Measurements from ENCODE around the gene PTPRG.

The PTPRG gene

GRCh38 chr3:62225051-62225450 is 663.7 kb downstream of the PTPRG start:
- no peak for DNase-seq

GRCh38 chr3:62226601-62227339 is 665.4 kb downstream of the PTPRG start:
- no peak for DNase-seq

- DNase-seq: no peak
Observed at GRCh38 chr3:62228467-62228866, 667.1 kb downstream of the PTPRG start.

GRCh38 chr3:62229211-62229610 is 667.8 kb downstream of the PTPRG start:
- DNase-seq: no peak

- DNase-seq: no peak
Observed at GRCh38 chr3:62229908-62230307, 668.5 kb downstream of the PTPRG start.

- no peak for DNase-seq
Observed at GRCh38 chr3:62233065-62233464, 671.7 kb downstream of the PTPRG start.

GRCh38 chr3:62236016-62236415 is 674.6 kb downstream of the PTPRG start:
- no peak for DNase-seq

GRCh38 chr3:62237286-62237948 is 676.0 kb downstream of the PTPRG start:
- DNase-seq: no peak

GRCh38 chr3:62238003-62238402 is 676.6 kb downstream of the PTPRG start:
- DNase-seq: no peak

- DNase-seq: no peak
Observed at GRCh38 chr3:62238431-62238830, 677.1 kb downstream of the PTPRG start.

- DNase-seq: no peak
Observed at GRCh38 chr3:62241279-62241678, 679.9 kb downstream of the PTPRG start.

- no peak for DNase-seq
Observed at GRCh38 chr3:62242831-62243509, 681.6 kb downstream of the PTPRG start.

- DNase-seq: no peak
Observed at GRCh38 chr3:62246094-62246493, 684.7 kb downstream of the PTPRG start.

GRCh38 chr3:62246985-62247384 is 685.6 kb downstream of the PTPRG start:
- DNase-seq: no peak

- no peak for DNase-seq
Observed at GRCh38 chr3:62248734-62249483, 687.5 kb downstream of the PTPRG start.

- no peak for DNase-seq
Observed at GRCh38 chr3:62249484-62249776, 688.1 kb downstream of the PTPRG start.

GRCh38 chr3:62249855-62250543 is 688.6 kb downstream of the PTPRG start:
- DNase-seq: no peak

- no peak for DNase-seq
Observed at GRCh38 chr3:62252438-62253157, 691.2 kb downstream of the PTPRG start.

- DNase-seq: no peak
Observed at GRCh38 chr3:62253971-62254370, 692.6 kb downstream of the PTPRG start.

GRCh38 chr3:62255758-62256157 is 694.4 kb downstream of the PTPRG start:
- no peak for DNase-seq

- DNase-seq: no peak
Observed at GRCh38 chr3:62259924-62260323, 698.6 kb downstream of the PTPRG start.

GRCh38 chr3:62260655-62261054 is 699.3 kb downstream of the PTPRG start:
- DNase-seq: no peak
